VCaP (cell line): Measurements from ENCODE around the gene TENM3.

Experiments
- H3K27ac ChIP-seq: fragments of 450-650 bp; 2 replicates; pipeline ENCODE4 v1.5.1; 2017
- CTCF ChIP-seq: fragments of 450-650 bp; conservative IDR thresholded peaks from 2 replicates; pipeline ENCODE4 v1.5.1; 2017; ENCODE audit warnings: mild to moderate bottlenecking, moderate library complexity

The TENM3 gene

DNA sequence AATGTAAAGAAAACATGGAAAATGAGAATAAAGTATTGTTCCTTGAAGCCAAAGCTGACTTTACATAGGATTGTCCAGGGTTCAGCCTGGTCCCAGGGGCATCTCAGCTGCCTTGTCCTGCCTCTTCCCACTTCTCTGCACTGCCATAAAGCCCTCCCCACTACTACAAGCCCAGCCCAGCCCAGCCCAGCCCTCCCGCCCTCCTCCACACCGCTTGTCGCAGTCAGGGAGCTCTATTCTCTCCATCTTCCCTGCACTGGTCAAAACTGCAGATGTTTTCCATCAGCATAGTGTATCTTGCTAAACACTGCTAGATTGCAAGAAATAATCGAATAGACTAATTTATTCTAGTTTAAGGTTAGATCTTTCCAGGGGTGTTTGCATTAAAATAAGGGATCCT, 100.3 kb downstream of the TENM3 start:
- no peak for TF ChIP-seq CTCF
- no peak overlapping the region for H3K27ac ChIP-seq

- TF ChIP-seq CTCF = no peak
- no peak overlapping the region for H3K27ac ChIP-seq
Measured at GRCh38 chr4:182344968-182345367, 101.8 kb downstream of the TENM3 start.

- no peak for TF ChIP-seq CTCF
- no peak overlapping the region for H3K27ac ChIP-seq
Measured at GRCh38 chr4:182346250-182346649, 103.0 kb downstream of the TENM3 start.

GRCh38 chr4:182346675-182347375, 103.6 kb downstream of the TENM3 start:
- TF ChIP-seq CTCF = no peak

GRCh38 chr4:182348779-182349326, 105.7 kb downstream of the TENM3 start:
- no peak for TF ChIP-seq CTCF

More at GRCh38 chr4:182346675-182347375, 103.6 kb downstream of the TENM3 start:
- H3K27ac ChIP-seq = no peak overlapping the region

GRCh38 chr4:182350041-182350440, 106.8 kb downstream of the TENM3 start:
- TF ChIP-seq CTCF = no peak
- H3K27ac ChIP-seq = no peak overlapping the region

More at GRCh38 chr4:182348779-182349326, 105.7 kb downstream of the TENM3 start:
- H3K27ac ChIP-seq = no peak overlapping the region

DNA sequence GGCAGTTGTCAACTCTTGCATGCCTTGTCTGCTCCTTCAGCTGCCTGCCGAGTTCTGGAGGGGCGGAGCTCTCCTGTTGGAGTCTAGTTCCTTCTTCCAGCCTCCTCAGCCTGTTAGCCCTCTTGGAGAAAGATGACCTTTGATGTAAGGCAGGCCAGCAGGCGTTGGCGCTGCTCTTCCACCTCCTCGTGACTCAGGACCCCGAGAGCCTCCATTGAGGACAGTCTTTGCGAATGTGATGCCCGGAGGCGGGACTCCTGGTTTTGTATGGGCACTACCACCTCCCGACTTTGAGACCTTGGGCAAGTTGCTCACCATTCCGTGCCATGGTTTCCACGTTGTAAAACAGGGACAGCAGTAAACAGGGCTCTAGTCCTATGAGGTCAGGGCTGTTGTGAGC, 108.3 kb downstream of the TENM3 start:
- TF ChIP-seq CTCF = no peak
- no peak overlapping the region for H3K27ac ChIP-seq
